ENCODE results near the gene OR6A2. TPM values are rescaled to one million over a fixed set of nuclear protein-coding genes. Genes with fewer than 3 reads are reported as not detected.

The OR6A2 gene
- total RNA-seq, 1 experiment from 2014 or later: not detected

GRCh38 chr11:6757373-6757967 is 42.0 kb downstream of the OR6A2 start:
- peak; percentile 51 for DNase-seq (ENCODE audit: low read depth)

- DNase-seq (ENCODE audit: low read depth): no peak
Measured at GRCh38 chr11:6755953-6756347, 43.5 kb downstream of the OR6A2 start.

GRCh38 chr11:6755303-6755952 is 44.1 kb downstream of the OR6A2 start:
- DNase-seq (ENCODE audit: low read depth): peak; percentile 27

GRCh38 chr11:6747097-6747668 is 52.3 kb downstream of the OR6A2 start:
- DNase-seq (ENCODE audit: low read depth): no peak

GRCh38 chr11:6746626-6747025 is 52.9 kb downstream of the OR6A2 start:
- DNase-seq (ENCODE audit: low read depth): no peak

- no peak for DNase-seq (ENCODE audit: low read depth)
Measured at GRCh38 chr11:6746086-6746618, 53.3 kb downstream of the OR6A2 start.

- DNase-seq (ENCODE audit: low read depth): no peak
Measured at GRCh38 chr11:6745465-6746015, 53.9 kb downstream of the OR6A2 start.

DNA sequence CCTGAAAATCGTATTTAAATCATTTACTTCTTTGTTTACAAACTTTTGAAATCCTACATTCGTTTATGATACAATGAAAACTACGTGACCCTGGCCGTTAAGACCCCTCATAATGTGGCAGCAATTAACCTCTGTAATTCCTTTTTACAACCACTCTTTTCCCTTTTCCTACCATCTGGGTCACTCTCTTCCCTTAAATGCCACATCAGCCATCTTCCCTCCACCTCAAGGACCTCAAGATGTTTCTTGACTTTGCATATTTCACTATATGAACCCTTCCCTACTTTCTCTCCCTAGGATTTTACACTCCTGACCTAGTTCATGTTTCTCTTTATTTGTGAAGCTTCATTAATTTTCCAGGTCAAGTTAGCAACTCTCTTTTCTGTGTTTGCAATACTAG is 54.5 kb downstream of the OR6A2 start:
- no peak for DNase-seq (ENCODE audit: low read depth)

DNA sequence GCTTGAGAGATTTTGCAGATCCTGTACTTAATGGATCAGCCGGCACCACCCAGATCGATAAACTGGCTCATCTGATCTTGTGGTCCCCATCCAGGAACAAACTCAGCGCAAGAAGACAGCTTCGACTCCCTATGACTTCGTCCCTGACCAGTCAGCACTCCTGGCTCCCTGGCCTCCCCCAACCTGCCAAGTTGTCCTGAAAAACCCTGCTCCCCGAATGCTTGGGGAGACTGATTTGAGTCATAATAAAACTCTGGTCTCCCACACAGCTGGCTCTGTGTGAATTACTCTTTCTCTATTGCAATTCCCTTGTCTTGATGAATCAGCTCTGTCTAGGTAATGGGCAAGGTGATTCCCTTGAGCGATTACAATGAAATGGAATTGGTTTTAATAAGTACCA is 57.2 kb downstream of the OR6A2 start:
- no peak for DNase-seq (ENCODE audit: low read depth)

Other genes with a start within 250 kb of the OR6A2 start
- gene RRP8, start 196.1 kb downstream of the OR6A2 start, total RNA-seq (2014; rRNA removed): 16.5 and 19.5 TPM in 2 replicates
- 210 and 214 TPM in 2 replicates for gene ILK, start 195.9 kb downstream of the OR6A2 start, total RNA-seq (2014; rRNA removed)
- gene TAF10, start 187.5 kb downstream of the OR6A2 start, total RNA-seq (2014; rRNA removed): 99.9 and 120 TPM in 2 replicates
- 22.1 and 36.1 TPM in 2 replicates for gene TPP1, start 180.3 kb downstream of the OR6A2 start, total RNA-seq (2014; rRNA removed)
- gene DCHS1, start 143.9 kb downstream of the OR6A2 start, total RNA-seq (2014; rRNA removed): 2.4 and 2.6 TPM in 2 replicates
- gene MRPL17, start 116.3 kb downstream of the OR6A2 start, total RNA-seq (2014; rRNA removed): 98.6 and 427 TPM in 2 replicates
- 0.19 TPM in 1 of 2 replicates, not detected in the other for gene OR2AG2, start 27.7 kb downstream of the OR6A2 start, total RNA-seq (2014; rRNA removed)
- not detected in 2 replicates for gene OR2AG1, start 16.7 kb downstream of the OR6A2 start, total RNA-seq (2014; rRNA removed)
- gene OR10A5, start 46.0 kb upstream of the OR6A2 start, total RNA-seq (2014; rRNA removed): not detected in 2 replicates
- gene OR10A2, start 63.4 kb upstream of the OR6A2 start, total RNA-seq (2014; rRNA removed): not detected in 2 replicates
- gene OR10A4, start 76.9 kb upstream of the OR6A2 start, total RNA-seq (2014; rRNA removed): not detected in 2 replicates
- not detected in 2 replicates for gene OR2D2, start 92.8 kb upstream of the OR6A2 start, total RNA-seq (2014; rRNA removed)
- not detected in 2 replicates for gene OR2D3, start 121.3 kb upstream of the OR6A2 start, total RNA-seq (2014; rRNA removed)
- gene ZNF215, start 126.7 kb upstream of the OR6A2 start, total RNA-seq (2014; rRNA removed): 1.4 and 1.5 TPM in 2 replicates
- gene ZNF214, start 220.7 kb upstream of the OR6A2 start, total RNA-seq (2014; rRNA removed): 1.1 and 1.5 TPM in 2 replicates
- gene NLRP14, start 220.8 kb upstream of the OR6A2 start, total RNA-seq (2014; rRNA removed): not detected in 2 replicates